SIG-M5 (cell line): ENCODE results near the gene MADD.

Source experiments
- DNase-seq: peaks from one replicate; lab custom pipeline; 2025; lab: John Stamatoyannopoulos, UW

MADD gene

GRCh38 chr11:47340980-47341775, 71.2 kb downstream of the MADD start:
- DNase-seq, result no peak

DNA sequence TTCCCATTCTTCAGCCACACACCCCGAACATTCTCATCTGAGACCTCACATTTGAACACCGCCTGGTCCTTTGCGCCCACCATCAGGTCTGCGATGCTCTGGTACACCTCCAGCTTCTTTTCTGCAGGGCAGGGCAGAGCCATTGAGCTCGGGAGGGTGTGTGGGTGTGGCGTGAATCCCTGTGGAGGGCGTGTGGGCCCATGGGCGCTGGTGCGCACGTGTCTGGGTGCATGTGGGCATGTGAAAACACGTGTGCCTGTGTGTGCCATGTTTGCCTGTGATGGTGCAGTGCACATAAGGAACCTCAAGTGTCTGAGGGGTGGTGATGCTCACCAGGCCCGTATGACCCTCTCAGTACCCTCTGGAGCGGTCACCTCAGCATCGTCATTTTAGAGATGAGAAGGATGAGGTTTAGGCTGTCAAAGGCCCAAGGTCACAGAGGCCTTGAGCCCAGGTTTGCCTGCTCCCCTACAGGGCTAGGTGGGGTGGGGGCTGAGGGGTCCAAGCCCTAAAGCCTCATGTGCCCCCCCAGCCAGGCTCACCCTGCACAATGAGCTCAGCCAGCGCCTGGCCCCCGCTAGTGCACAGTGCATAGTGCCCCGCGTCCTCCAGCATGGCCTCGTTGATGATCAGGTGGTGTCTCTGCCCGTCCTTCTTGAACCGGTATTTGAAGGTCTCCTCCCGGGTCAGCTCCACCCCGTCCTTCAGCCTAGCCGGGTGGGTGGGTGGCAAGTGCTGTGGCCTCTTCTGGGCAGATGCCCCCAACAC, 72.3 kb downstream of the MADD start:
- no peak for DNase-seq

DNA sequence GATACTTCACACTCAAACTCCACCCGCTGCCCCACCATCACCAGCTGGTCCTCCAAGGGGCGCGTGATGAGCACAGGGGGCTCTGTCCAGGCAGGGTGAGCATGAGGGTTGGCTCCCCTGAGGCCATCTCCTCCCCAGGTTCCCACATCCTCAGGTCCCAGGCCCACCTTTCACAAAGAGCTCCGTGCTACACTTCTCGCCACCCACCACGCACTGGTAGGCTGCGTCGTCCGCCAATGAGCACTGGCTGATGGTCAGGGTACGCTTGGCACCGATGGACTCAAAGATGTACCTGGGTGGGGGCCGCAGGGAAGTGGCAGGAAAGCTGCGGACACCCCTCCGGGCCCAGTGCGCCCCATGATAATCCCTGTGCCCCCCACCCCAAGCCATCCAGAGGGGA, 72.9 kb downstream of the MADD start:
- no peak for DNase-seq

DNA sequence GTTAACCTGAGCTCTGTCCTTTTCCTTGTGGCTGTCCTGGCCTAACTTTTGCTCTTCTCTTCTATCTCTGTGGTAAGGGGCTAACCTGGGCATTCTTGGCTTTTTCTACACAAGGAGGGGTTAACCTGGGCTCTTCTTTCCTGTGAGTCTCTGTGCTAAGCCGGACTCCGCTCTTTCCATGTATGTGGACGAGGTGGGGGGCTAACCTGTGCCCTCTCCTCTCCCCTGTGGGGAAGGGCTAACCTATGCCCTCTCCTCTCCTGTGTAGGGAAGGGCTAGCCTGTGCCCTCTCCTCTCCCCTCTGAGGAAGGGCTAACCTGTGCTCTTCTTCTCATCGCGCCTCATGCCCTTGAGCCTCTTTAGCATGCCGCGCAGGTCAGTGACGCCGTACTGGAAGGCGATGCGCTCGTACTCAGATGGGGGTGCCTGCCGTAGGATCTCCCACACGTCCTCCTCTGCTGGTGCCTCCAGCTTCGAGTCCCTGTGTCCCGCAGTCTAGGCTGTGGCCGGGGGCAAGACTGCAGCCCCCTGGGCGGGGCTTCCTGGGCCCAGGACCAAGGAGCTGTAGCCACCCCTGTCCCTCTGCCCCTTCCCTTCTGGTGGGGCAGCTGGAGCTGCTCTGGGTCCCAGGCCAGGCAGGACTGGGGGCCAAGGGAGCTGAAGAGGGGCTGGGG, 76.1 kb downstream of the MADD start:
- no peak for DNase-seq

DNA sequence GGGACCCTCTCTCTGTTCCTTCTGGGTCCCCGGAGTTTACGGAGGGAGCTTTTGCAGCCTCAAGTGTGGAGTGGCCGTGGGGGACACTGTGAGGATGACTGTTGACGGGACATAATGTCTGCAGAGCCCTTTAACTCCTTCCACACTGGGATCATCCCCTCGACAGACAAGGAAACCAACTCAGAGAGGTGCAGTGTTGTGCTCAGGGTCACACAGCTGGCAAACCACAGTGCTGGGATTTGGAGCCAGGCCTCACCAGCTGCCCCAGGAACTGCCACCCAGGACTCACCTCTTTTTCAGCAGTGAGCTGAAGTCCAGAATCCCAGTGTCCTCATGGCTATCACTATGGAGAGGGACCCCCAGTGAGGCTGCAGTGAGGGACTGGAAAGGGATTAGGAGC, 77.2 kb downstream of the MADD start:
- no peak for DNase-seq

DNA sequence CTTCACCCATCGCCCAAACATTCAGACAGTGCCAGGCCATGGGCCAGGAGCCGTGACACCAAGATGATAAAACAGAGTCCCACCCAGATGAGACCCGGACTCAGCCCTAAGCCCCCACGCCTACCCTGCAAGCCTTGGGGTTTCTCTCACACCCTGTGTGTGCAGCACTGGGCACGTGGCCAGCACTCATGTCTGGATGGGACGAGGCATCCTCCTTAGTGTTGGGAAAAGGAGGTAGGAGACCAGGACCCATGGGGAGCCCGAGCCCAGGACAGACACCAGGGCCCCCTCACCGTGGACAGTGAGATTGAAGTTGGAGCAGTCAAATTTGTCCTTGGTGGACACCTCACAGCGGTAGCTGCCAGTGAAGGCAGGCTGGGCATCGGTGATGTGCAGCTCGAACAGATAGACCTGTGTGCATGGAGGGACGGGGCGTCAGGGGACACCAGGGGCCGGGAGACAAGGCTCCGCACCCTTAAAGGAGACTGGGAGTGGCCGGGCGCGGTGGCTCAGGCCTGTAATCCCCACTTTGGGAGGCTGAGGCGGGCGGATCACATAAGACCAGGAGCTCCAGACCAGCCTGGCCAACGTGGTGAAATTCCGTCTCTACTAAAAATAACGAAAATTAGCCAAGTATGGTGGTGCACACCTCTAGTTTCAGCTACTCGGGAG, 78.3 kb downstream of the MADD start:
- no peak for DNase-seq

GRCh38 chr11:47348859-47349258, 78.9 kb downstream of the MADD start:
- no peak for DNase-seq

DNA sequence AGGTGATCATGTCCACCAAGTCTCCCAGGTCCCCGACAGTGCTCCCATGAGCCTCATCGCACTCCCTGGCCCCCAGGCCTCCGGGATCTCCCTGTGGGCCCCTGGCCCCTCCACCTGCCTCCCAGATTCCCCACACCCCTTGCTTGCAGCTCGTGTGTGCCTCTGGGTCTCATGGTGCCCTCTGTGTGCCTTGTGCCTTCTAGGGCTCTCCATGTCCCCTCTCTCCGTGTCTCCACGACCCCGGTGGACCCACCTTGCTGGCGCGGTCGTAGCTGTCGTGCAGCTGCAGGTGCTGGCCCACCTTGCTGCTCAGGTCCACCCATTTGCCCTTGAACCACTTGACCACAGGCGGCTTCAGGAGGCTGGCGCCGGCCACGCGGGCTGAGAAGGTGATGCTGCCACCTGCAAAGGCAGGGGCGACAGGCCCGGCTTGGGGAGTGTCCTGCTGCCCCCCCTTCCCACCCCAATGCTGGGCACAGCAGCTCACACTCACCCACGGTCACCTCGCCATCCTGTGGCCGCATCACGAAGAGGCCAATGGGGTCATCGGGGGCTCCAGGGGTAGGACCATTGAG, 79.7 kb downstream of the MADD start:
- DNase-seq, result no peak

GRCh38 chr11:47350315-47350714, 80.4 kb downstream of the MADD start:
- DNase-seq, result no peak

GRCh38 chr11:47351156-47352126, 81.5 kb downstream of the MADD start:
- DNase-seq, result no peak

GRCh38 chr11:47352556-47352955, 82.6 kb downstream of the MADD start, which contains the start of gene MYBPC3:
Gene MYBPC3 (minus strand): TSS chr11:47352702. CDS start chr11:47352647, 55 bp downstream.
- DNase-seq, result no peak

- DNase-seq, result no peak
These were observed 84.2 kb downstream of the MADD start for GRCh38 chr11:47353978-47354774.

DNA sequence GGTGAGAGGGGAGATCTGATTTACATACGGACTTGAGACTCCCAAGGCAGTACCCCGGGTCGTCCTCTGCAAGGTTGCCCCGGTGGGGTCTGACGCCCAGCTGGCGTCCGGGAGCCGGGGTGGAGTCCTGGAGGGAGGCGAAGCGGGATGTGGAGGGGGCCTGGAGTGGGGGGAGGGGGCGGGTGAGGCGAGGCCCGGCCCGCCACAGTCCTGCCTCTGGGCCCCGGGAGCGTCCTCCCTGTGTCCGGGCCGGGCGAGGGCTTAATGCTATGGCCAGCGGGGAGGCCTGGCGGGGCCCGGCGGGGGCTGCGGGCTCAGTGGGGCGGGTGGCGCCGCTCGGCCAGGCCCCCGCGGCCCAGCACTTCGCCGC, 85.0 kb downstream of the MADD start:
- DNase-seq, result no peak

DNA sequence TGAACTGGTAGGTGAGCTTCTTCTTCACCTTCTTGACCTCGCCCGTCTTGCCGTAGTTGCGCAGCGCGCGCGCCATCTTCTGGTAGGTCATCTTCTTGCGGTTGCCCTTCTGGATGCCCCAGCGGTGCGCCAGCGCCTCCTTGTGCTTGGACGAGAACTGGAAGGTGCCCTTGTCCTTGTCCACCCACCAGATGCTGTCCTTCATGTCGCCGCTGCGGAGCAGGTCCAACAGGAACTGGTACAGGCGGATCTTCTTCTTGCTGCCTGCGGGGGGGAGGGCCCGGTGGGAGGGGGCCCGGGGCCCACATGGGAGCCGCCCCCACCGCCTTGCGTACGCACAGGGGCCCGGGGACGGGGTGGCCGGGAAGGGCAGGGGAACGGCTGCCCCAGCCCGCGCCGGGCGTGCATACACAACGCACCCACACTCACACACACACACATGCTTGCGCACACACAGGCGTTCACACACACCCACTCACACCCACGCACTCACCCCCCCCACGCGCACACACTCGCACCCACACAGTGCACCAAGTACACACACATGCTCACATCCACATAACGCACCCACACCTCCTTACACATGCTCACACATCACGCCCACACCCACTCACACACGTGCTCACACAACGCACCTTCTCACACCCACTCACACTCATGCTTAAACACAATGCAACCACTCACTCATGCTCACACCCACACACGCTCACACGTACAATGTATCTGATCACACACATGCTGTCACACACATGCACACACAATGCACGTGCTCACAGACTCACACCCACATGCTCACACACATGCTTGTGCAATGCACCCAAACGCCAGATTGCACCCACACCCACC, 85.6 kb downstream of the MADD start:
- no peak for DNase-seq

DNA sequence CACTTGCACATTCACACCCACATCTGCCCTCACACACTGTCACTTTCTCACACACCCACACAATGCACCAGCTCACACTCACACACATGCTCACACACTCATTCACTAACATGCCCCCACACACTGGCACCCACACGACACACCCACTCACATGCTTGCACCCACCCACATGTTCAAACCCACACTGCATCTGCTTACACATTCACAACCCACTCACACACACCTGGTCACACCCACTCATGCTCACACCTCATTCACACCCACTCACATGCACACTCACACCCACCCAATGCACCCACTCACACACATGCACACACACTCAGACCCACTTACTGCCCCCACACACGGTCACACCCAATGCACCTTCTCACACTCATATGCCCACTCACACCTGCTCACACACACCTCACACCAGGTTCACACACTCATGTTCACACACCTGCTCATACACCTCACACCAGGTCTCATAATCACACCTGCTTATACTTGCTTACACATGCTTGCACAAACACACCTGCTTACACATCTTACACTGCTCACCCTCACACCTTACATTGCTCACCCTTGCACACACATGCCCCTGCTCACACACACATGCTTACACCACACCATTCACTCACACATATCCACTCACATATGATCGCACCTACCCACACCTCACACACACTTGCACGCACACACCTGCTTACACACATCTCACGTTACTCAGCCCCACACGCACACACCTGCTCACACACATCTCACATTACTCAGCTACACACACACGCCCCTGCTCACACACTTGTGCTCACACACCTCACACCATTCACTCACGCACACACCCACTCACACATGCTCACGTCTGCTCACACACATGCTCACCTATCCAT, 86.4 kb downstream of the MADD start:
- DNase-seq, result no peak

- no peak for DNase-seq
These were observed 87.0 kb downstream of the MADD start for GRCh38 chr11:47356998-47357329.

DNA sequence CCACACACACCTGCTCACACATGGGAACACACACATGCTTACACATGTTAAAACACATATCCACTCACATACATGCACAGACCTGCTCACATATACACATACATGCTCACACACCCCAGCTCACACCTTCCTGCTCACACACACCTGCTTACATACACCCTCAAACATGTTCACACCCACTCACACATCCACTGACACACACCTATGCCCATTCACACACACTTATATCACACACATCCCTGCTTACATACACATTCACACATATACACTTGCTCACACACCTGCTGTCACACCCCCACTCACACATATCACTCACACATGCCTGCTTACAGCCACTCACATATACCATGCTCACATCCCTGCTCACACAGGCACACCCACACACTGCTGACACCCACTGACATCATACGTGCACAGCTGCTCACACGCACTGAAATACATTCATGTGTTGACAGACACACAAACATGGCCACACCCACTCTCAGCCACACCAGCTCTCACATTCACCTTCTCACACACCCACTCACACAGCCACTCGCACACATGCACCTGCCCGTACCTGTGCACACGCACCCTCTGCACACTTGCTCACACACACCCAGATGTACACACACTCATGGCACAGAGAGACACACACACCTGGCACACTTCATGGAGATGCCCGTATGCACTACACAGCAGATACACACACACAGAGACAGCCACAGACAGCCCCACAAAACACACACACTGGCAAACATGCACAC, 88.2 kb downstream of the MADD start:
- DNase-seq, result no peak

- no peak for DNase-seq
These were observed 88.8 kb downstream of the MADD start for GRCh38 chr11:47358731-47359051.
